Stimulated activated CD4-positive, alpha-beta T cell treated with anti-CD3 and anti-CD28 coated beads, Interleukin-2, amount 100 ng/mL, for 48 hours (primary cell): ENCODE measurements around the gene GPR35.
"Not testable (repeated sequence)": the region's sequence is repeated elsewhere in the genome, so short reads cannot be mapped to it uniquely, and the experiment has no call there.

Source experiments
- DNase-seq, 2 donors: peaks; one replicate each; pipeline ENCODE4 v3.0.0-alpha.2; 2020

Gene GPR35

DNA sequence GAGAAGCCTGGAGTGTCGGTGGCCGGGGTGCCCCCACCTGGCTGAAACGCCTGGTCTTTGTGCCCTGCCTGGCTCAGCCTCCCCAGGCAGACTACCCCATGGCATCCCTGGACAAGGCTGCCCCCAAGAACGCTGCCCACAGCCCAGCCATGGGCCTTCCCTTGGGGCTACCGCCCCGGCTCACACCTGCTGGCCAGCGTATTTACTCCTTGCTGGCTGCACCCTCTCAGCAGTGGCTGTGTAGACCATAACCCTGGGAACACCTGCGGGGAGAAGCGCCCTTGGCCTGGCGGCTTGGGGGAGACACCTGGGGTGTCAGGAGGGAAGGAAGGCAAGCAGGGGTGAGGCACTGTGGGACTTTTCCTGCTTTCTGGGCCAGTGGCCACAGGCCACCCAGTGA, 21.4 kb upstream of the GPR35 start:
- no peak for DNase-seq

DNA sequence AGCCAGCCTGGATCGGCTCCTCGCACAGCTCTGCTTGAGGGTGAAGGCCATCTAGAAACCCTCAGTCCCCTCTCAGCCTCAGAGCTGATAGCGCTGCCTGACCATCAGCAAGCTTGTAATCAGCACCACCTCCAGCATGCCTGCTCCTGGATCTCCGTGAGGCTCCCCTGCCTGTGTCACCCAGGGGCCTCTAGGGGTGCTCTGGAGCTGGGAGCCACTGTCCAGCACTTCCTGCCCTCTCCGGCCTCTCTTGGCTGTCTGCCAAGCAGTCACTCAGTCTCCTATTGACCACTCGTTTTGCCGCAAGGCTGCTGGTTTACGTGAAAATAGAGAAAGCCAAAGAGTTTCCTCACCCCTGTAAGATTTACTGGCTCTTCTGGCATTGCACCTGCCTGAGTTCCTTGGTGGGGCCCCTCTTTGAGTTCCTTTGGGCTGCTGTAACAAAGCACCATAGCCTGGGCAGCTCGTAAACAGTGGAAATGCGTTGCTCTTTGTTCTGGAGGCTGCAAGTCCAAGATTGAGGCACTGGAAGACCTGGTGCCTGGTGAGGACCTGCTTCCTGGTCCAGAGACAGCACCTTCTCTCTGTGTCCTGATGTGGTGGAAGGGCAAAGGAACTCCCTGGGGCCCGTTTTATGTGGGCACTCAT, 20.9 kb upstream of the GPR35 start:
- no peak for DNase-seq

DNA sequence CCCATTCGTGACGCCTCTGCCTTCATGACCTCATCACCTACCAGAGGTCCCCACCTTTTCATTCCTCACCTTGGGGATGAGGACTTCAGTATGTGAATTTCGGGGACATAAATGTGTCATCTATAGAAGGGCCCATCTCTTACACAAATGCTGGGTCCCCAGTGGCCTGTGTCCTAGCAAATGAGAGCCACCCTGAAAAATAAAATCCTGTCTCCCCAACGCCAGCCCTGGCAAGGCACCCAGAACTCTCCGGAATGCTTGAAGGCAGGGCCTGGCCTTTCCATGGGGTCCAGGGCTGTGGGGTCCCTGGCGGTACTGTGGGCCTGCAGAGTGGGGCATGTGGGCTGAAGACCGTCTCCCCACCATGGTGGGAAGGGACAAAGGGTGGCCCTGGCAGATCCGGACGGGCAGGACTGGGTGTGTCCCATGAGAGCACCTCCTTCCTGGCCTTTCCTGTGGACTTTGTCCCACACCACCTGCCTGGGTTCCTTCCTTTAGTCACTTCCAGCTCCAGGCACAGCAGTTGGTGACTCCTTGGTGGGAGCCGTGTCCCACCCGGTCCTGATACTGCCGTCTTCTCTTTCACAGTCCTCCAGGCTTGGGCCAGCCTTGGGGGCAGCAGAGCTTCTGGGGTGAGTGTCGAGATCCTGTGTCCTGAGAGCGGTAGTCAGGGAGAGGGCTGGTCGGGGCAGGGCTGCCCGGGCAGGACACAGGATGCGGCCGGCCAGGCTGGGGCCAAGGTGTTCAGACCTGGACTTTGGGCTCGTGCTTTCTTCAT, 20.2 kb upstream of the GPR35 start:
- DNase-seq: no peak

DNA sequence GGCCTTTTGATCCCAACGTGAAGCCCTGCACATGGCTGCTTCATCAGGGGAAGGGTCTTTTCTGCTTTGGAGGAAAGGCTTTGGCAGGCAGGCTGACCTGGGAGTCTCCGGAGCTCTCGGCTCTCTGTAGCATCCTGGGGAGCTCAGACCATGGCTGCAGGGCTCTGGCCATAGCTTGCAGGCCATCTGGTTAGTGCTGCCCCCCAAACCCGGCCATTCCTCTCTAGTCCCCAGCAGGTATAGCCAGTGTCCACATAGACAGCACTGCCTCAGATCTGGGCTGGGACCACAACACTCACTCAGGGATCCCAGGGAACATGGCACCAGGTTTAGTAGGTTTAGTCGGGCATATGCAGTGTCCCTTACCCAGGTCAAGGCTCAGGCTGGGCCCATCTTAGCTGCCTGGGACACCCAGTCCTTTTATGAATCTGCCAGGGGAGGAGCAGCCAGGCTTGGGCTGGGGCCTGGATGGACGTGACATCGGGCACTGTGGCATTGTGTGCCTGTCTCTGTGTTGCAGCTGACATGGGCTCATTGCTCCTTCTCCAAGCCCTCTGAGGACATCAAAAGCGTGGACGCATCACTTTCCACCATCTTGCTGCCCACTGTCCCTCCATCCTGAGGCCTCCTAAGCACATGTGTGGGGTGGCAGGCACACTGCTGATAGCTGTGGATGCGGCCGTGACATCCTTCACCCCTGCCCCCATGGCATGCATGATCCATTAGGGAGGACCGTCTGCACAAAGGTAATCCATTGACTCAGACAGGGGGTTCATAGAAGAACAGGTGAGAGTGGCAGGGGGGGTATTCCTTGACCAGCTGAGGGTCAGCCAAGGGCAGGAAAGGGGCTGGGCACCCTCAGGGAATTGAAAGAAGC, 19.2 kb upstream of the GPR35 start:
- DNase-seq: no peak

DNA sequence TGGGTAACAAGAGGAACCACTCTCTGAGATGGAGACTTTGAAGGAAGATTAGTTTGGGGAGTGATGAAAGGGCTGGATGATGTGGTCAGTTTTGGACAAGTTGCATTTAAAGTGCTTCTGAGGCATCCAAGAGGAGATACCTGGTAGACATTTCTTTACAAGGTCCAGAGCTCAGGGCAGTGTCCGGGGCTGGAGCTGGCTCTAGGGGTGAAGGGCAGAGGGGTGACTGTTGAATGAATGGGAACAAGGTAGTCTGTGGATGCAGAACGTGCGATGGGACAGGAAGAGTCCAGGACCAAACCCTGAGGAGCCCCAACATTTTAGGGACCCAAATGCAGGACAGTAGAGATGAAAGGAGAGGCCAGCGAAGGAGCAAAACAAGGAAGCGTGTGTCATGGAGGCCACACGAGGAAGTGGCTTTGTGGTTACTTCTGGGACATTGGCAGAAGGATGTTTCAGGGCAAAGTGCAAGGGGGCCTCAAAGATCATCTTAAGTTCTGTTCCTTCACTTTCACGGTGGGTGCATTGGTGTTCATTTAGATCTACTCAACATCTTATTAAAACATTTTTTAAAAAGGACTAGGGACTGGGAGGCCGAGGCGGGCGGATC, 13.6 kb upstream of the GPR35 start:
- no peak for DNase-seq

DNA sequence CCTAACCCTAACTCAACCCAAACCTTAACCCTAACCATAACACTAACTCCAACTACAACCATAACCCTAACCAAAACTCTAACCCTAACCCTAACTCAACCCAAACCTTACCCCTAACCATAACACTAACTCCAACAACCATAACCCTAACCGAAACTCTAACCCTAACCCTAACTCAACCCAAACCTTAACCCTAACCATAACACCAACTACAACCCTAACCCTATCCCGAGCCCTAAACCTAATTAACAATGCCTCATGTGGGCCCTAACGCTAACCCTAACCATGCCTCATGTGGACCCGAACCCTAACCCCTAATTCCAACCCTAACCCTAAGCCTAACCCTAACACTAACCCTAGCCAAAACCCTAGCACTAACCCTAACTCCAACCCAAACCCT, 11.5 kb upstream of the GPR35 start:
- DNase-seq: no peak

DNA sequence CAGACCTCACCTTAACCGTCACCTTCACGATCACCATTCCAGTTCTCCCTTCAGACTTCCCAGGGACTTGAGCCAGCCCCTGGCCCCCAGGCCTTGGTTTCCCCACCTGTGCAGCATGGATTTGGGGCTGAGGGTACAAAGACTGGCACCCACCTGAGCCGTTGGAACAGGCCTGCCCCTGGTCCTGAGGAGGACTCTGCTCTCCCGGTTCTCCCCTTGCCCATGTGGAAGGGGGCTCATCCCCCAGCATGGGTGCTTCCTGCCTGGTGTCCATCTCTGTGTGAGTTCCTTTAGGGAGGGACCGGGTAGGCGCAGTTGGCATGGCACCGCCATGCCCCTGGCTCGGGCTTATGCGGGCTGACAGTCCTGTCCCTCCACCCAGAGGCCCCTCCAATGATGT, 10.9 kb upstream of the GPR35 start:
- DNase-seq: no peak

DNA sequence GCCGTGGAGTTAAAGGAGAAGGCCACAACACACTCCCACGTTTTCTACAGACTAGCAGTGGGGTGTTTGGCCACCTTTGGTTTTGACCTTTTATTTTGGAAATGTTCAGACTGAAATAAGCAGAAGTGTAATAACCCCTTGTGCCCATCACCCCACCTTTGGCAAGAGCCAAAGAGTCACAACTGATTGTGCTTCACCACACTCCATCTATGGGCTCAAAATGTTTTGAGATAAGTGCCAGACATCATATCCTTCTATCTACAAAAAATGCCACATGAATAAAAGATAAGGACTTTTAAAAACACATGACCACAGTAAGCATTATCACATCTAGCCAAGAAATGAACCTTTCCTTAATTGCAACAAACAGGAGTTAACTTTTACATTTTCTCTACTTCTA, 9.9 kb upstream of the GPR35 start:
- no peak for DNase-seq

DNA sequence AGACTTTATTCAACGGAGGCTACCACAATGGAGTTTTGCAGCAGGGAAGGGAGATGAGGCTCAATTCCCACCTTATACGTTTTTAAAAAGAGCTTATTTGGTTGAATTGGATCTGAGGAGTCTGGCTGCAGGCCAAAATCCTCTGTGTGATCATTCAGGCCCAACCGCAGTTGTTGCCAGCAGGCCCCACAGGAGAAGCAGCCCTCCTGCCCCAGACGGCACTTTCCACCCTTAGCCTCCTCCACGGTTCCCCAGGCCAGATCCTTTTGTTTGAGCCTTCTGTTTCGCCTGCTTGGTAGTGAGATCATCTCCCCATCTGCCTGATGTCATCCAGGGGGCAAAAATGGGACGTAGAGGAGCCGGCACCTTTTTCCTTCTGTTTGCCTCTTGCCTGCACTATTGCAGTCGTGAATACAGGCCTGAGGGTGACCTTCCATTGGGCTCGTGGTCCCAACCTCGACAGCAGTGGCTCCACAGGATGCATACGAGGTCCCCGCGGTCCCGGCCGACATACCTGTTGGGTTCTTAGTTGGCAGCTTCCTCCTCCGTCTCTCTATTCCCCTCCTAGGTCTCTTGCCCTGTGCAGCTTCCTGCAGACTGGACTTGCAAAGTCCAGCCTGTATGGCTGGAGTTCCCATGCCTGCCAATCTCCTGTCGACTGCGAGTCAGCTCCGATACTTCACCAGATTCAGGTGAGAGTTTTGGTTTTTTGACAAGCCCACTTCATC, 9.3 kb upstream of the GPR35 start:
- no peak for DNase-seq

DNA sequence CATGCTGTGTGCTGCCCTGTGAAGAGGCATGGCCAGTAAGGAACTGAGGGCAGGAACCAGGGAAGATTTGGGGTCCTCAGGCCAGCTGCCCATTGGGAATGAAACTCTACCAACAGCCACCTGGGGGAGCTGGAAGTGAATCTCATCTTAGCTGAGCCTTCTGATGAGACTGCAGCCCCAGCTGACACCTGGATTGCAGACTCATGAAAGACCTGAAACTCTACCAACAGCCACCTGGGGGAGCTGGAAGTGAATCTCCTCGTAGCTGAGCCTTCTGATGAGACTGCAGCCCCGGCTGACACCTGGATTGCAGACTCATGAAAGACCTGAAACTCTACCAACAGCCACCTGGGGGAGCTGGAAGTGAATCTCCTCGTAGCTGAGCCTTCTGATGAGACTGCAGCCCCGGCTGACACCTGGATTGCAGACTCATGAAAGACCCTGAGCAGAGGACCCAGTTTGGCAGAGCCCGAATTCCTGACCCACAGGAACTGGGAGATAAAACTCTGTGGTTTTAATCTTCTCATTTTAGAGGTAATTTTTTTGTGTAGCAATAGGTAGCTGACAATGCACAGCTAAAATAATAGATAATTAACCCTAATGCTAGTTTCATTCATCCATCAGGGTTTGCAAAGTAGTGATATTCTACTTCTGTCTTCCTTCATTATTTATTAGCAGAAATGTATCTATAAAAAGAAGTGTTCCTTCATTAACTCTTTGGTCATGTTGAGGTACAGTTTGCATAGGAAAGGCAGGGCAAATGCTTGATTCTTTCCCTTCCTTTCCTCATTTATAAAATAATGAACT, 8.2 kb upstream of the GPR35 start:
- not testable (repeated sequence) for DNase-seq

DNA sequence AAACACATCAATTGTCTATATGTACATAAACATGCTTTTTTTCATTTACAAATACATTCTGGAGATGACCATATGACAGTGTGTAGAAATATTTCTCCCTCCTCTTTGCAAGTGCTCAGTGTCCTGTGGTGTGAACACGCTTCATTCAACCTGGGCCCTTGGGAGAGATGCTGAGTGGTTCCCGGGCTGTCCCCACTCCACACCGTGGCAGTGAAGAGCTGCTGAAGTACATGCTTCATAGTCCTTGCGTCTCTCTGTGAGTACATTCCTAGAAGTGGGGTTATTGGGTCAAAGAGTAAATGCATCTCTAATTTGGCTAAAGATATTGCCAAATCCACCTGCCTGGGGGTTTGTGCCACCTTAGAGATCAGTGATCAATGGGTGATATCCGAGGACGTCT, 6.5 kb upstream of the GPR35 start:
- no peak for DNase-seq

DNA sequence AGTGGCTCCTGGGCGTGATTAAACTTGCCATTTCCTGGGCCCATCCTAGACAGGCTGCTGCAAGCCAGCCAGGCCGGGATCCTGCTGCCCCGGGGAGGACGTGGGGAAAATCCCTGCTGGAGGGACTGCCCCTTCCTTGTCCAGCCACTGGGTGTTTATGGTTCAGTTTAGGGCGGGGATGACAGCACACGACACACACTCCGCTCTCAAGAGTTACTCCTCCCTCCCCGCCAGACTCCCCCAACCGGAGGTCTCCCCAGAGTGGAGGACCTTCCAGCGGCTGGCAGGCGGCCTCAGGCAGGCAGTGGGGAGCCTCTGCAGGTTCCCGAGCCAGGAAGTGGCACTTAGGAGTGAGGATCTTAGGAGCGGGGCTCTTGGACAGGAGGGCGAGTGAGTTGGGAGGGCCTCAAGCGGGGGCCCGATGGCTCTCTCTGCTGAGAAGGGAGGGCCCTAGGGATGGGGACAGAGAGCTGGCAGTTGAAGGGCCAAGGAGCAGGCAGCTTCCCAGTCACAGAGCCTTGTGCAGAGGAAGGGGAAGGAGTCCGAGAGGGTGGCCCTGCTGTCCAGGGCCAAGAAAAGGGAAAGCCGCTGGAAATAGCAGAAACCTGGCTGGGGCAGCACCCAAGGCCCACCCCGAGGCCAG, 5.7 kb upstream of the GPR35 start:
- DNase-seq: no peak

DNA sequence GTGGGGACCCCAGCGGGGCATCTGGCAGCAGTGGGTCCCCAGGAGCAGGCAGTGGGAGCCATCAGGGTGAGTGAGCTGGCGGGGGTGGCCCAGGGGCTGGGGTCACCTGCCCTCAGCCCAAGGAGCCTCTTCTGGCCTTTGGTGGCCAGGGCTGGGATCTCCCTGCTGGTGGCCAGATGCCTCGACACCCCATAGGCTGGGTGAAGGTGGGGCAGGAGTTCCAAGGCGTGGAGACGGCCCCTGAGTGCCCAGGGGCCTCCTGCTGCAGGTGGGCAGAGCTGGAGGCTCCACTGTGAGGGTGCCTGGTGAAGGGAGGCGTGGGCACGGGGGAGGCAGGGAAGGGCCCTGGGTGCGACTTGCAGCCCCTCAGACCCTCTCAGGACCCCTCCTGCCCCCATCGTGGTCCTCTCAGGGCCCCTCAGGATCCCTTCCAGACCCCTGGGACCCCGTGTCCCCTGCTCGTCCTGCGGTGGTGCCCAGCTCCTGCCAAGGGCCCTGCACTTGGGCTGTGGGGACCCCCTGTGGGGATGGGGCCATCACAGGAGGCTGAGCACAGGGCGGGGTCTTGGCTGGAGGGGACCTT, 5.0 kb upstream of the GPR35 start:
- DNase-seq: no peak

DNA sequence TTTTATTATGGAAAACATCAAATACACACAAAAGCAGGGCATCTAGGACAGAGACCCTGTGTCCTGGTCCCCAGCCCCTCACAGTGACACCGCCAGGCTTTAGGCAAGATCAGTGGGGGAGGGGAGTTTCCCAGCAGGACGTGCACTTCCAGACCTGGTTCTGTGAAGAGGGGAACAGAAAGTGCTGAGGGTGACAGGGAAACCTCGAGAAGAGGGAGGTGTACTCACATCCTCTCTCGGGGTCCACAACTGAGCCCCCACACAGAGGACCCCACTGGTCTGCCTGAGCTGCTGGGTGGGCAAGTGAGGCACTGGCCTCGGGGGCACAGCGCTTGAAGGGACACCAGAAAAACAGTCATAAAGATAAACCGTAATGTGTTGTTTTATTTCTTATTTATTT, 4.4 kb upstream of the GPR35 start:
- no peak for DNase-seq

DNA sequence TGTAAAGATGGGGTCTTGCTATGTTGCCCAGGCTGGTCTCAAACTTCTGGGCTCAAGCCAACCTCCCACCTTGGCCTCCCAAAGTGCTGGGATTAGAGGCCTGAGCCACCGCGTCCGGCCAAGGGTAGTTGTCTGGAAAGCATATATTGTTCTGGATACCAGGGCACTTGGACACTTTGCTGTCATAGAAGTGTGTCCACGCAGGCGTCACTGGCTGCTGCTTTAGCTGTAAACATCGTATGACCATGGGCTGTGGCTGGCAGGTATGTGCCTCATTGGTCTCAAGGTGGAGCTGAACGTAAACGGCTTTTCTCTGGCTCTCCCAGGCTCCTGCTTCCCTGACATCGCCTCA, 3.2 kb upstream of the GPR35 start:
- no peak for DNase-seq

DNA sequence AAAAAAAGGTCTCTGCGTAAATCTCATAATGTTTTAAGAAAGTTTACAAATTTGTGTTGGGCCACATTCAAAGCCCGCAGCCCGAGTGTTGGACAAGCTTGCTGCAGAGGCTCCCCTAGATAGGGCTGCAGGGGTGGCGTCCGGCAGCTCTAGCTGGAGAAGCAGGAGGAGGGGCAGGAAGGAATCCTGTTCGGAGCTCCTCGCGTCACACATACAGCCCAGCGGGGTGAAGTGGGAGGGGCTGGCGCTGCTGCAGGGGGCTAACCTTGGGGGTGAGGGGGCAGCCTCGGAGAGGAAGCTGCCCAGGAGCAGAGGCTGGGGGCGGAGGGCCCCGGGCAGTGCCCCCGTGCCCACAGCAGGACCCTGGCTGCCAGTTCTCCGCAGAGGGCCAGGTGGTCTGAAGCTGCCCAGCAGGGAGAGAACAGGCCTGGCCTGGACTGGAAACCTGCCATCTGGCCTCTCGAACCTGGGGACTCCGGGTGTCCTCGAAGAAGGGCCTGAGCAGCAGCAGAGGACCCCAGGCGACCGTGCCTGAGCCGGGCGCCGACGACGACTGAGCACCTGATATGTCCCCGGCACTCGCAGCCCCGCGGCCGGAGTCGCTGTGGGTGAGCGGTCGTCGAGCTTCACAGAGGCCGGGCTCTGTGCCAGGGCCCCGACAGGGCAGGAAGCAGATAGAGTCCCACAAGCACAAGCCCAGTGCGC, 2.6 kb upstream of the GPR35 start:
- peak in 1 of 2 donors; percentile 48 for DNase-seq

DNA sequence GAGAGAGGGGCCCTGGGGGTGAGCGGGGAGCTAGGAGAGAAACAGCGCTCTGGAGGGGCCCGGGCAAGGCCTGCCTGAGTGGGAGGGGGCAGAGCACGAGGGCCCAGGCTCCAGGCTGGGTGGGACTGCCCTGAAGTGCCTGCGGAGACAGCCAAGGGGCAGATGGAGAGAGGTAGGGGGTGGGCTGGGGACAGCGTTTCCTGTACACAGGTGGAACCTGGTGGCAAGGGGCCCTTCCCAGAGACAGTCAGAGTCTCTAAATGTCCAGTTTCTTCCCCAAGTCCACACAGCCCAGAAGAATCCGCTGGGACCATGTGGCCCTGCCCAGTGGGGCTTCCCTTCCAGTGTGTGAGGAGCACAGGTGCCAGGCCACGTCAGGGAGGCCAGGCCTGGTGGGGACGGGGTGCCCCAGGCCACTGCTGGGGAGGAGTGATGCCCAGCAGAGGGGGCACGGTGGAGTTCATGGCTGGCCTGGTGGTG, 1.7 kb upstream of the GPR35 start:
- no peak for DNase-seq

DNA sequence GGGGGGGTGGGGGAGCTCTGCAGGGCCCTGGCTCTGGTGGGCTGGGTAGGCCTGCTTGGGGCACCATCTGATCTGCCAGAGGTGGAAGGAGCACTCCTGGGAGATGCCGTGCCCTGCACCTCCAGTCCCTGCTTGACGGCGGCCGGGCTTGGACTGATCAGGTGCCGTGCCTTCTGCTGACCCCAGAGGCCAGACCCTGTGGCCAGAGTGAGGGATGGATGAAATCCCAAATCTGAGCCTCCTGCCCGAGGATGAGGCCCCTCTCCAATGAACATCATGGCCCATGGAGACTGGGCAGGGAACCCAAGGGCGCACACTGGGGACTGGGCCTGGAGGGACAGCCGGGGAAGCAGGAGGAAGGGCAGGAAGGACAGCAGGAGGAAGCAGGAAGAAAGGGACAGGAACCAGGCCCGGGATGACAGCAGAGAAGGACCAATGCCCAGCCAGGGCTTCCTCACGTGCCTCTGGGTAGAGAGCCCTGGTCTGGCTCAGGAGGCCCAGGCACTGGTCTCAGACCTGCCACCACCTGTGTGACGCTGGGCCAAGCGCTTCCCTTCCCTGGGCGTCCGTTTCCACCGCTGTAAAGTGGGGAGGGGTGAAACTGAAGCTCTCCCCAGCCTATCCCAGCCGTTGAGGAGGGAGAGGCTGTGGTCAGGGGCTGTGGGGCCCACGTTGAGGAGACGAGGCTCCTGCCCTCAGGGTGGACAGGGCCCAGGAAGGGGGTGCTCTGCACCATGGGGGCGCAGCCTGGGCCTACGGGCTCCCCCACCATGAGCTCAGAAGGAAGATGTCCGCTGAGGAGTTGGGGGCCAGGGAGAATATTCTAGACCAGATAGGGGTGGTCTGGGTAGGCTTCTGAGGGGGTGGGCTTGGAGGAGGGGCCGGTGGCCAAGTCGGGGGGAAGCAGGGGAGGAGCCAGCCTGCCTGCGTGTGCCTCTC, 1.0 kb upstream of the GPR35 start:
- DNase-seq: no peak
